GM12892 (cell line): ENCODE measurements around the gene CNIH1.
"Not testable (repeated sequence)": the region's sequence is repeated elsewhere in the genome, so short reads cannot be mapped to it uniquely, and the experiment has no call there.

Experiments used
- POLR2A ChIP-seq: IDR thresholded peaks from 2 replicates; pipeline ENCODE4 v1.6.1; 2011; ENCODE audit warnings: low read depth, low read length, control low read depth
- POLR2AphosphoS5 ChIP-seq: IDR thresholded peaks from 2 replicates; pipeline ENCODE4 v1.6.1; 2011; ENCODE audit warnings: low read depth, low read length, control low read depth

DNA sequence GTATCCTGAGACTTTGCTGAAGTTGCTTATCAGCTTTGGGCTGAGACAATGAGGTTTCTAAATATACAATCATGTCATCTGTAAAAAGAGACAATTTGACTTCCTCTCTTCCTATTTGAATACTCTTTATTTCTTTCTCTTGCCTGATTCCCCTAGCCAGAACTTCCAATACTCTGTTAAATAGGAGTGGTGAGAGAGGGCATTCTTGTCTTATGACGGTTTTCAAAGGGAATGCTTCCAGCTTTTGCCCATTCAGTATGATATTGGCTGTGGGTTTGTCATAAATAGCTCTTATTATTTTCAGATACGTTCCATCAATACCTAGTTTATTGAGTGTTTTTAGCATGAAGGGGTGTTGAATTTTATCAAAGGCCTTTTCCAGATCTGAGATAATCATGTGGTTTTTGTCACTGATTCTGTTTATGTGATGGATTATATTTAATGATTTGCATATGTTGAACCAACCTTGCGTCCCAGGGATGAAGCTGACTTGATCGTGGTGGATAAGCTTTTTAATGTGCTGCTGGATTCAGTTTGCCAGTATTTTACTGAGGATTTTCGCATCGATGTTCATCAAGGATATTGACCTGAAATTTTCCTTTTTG lies 37.7 kb downstream of the CNIH1 start:
- TF ChIP-seq POLR2AphosphoS5, POLR2A: not testable (repeated sequence)
